ENCODE data around the gene TCTA. TPM values are rescaled to one million over a fixed set of nuclear protein-coding genes. Genes with fewer than 3 reads are reported as not detected.

The TCTA gene
- total RNA-seq, 4 donors from 2014 or later, result 24.6 to 52.9 (median 30.1) TPM

- TF ChIP-seq POLR2A (IDR thresholded peaks at IDR 0.05) (no peak), EP300 (IDR thresholded peaks at IDR 0.05) (no peak)
- TF ChIP-seq, protein P1, sequence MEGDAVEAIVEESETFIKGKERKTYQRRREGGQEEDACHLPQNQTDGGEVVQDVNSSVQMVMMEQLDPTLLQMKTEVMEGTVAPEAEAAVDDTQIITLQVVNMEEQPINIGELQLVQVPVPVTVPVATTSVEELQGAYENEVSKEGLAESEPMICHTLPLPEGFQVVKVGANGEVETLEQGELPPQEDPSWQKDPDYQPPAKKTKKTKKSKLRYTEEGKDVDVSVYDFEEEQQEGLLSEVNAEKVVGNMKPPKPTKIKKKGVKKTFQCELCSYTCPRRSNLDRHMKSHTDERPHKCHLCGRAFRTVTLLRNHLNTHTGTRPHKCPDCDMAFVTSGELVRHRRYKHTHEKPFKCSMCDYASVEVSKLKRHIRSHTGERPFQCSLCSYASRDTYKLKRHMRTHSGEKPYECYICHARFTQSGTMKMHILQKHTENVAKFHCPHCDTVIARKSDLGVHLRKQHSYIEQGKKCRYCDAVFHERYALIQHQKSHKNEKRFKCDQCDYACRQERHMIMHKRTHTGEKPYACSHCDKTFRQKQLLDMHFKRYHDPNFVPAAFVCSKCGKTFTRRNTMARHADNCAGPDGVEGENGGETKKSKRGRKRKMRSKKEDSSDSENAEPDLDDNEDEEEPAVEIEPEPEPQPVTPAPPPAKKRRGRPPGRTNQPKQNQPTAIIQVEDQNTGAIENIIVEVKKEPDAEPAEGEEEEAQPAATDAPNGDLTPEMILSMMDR (IDR thresholded peaks at IDR 0.05), result no peak
- Histone ChIP-seq H3K9me3 (no peaks in the 10 kb centered on the region), H3K4me3 (no peak overlapping the region), H3K27ac (peak overlapping the region in 2 of 4 donors; percentile 64 to 76), H3K27me3 (no peaks in the 10 kb centered on the region), H3K36me3 (no peaks in the 10 kb centered on the region), H3K4me1 (peaks cover 0 to 30% (median 7%) of the 10 kb centered on the region in 4 donors)
- DNase-seq (ENCODE audit: low spot score in 2 of 2), result no peak
- WGBS, 2 donors, result 89 to 93% methylated on average over 5 of the region's 5 CpGs
Observed at GRCh38 chr3:49445391-49445790, 33.2 kb downstream of the TCTA start.

GRCh38 chr3:49453621-49454020 lies 41.4 kb downstream of the TCTA start:
- Histone ChIP-seq H3K27ac (no peak overlapping the region), H3K27me3 (no peaks in the 10 kb centered on the region), H3K4me1 (peaks cover 0 to 17% (median 0%) of the 10 kb centered on the region in 4 donors), H3K36me3 (no peaks in the 10 kb centered on the region), H3K4me3 (no peak overlapping the region), H3K9me3 (no peaks in the 10 kb centered on the region)
- TF ChIP-seq POLR2A (IDR thresholded peaks at IDR 0.05), result no peak
- TF ChIP-seq, protein P1 (IDR thresholded peaks at IDR 0.05), result no peak
- TF ChIP-seq EP300 (IDR thresholded peaks at IDR 0.05), result no peak
- WGBS, 2 donors, result 89 to 96% methylated on average over 4 of the region's 4 CpGs
- no peak for DNase-seq (ENCODE audit: low spot score in 2 of 2)

GRCh38 chr3:49454458-49454857 lies 42.2 kb downstream of the TCTA start:
- TF ChIP-seq, protein P1 (IDR thresholded peaks at IDR 0.05), result peak in 1 of 5 experiments; percentile 15
- TF ChIP-seq EP300 (IDR thresholded peaks at IDR 0.05), result no peak
- 87 to 88% methylated on average over 2 of the region's 2 CpGs for WGBS, 2 donors
- Histone ChIP-seq H3K9me3 (no peaks in the 10 kb centered on the region), H3K27me3 (no peaks in the 10 kb centered on the region), H3K36me3 (no peaks in the 10 kb centered on the region), H3K4me1 (peaks cover 0 to 16% (median 0%) of the 10 kb centered on the region in 4 donors), H3K4me3 (no peak overlapping the region), H3K27ac (peak overlapping the region in 2 of 4 donors; percentile 7 to 21)
- no peak for DNase-seq (ENCODE audit: low spot score in 2 of 2)

- no peaks in the 10 kb centered on the region for H3K27me3 ChIP-seq
- DNase-seq (ENCODE audit: low spot score in 2 of 2), result no peak
- TF ChIP-seq POLR2A (IDR thresholded peaks at IDR 0.05) (no peak), EP300 (IDR thresholded peaks at IDR 0.05) (no peak)
- TF ChIP-seq, protein P1 (IDR thresholded peaks at IDR 0.05), result no peak
- H3K27ac ChIP-seq, result peak overlapping the region in 3 of 4 donors; percentile 7 to 49 (median 21)
- WGBS, 2 donors, result 49 to 66% methylated on average over 3 of the region's 3 CpGs
- H3K4me1 ChIP-seq, result peaks cover 0 to 16% (median 0%) of the 10 kb centered on the region in 4 donors
- H3K9me3 ChIP-seq, result no peaks in the 10 kb centered on the region
- H3K36me3 ChIP-seq, result no peaks in the 10 kb centered on the region
- no peak overlapping the region for H3K4me3 ChIP-seq
Observed at GRCh38 chr3:49454898-49455681, 42.9 kb downstream of the TCTA start.

- H3K36me3 ChIP-seq, result no peaks in the 10 kb centered on the region
- H3K9me3 ChIP-seq, result no peaks in the 10 kb centered on the region
- no peak overlapping the region for H3K4me3 ChIP-seq
- peaks cover 0 to 28% (median 3%) of the 10 kb centered on the region in 4 donors for H3K4me1 ChIP-seq
- H3K27ac ChIP-seq, result no peak overlapping the region
- DNase-seq (ENCODE audit: low spot score in 2 of 2), result no peak
- TF ChIP-seq POLR2A (IDR thresholded peaks at IDR 0.05), result no peak
- WGBS, 2 donors, result 72 to 90% methylated on average over 3 of the region's 3 CpGs
- H3K27me3 ChIP-seq, result no peaks in the 10 kb centered on the region
Observed at GRCh38 chr3:49456466-49456865, 44.2 kb downstream of the TCTA start.

Measured in tibial nerve (tissue), 4 donors.